Gastroesophageal sphincter (tissue), 4 donors: Measurements from ENCODE around the gene ZNF653. TPM values are rescaled to one million over a fixed set of nuclear protein-coding genes. Genes with fewer than 3 reads are reported as not detected.
A peak's percentile ranks its signal among the peaks of the same experiment; 100 is the strongest.

Experiments used
- ATAC-seq: fragments of 150-250 bp; one replicate; pipeline ENCODE4 v1.9.1; 2016; ENCODE audit warnings: mild to moderate bottlenecking, moderate library complexity
- H3K27ac ChIP-seq, 4 donors: fragments of 200-600 bp; sonication (generic) in 3 of 4; 1 replicate in 3 of 4; 2 replicates in 1 of 4; pipeline ENCODE4 v1.5.1; 2016 to 2019
- H3K27me3 ChIP-seq: fragments of 200-600 bp; sonication (generic); one replicate; pipeline ENCODE4 v1.5.1; 2019
- H3K36me3 ChIP-seq, 2 donors: fragments of 200-600 bp; sonication (generic); one replicate each; pipeline ENCODE4 v1.5.1; 2019; ENCODE audit warnings: control low read depth in 1 of 2
- H3K4me1 ChIP-seq, 3 donors: fragments of 200-600 bp; sonication (generic); 1 replicate in 2 of 3; 2 replicates in 1 of 3; pipeline ENCODE4 v1.5.1; 2016 to 2019; ENCODE audit warnings: control low read depth in 2 of 3
- H3K4me3 ChIP-seq, 2 donors: fragments of 200-600 bp; sonication (generic); one replicate each; pipeline ENCODE4 v1.5.1; 2019; ENCODE audit warnings: mild to moderate bottlenecking in 1 of 2, moderate library complexity in 1 of 2
- H3K9me3 ChIP-seq, 3 donors: fragments of 200-600 bp; sonication (generic); one replicate each; pipeline ENCODE4 v1.5.1; 2017 to 2019; ENCODE audit warnings: control low read depth in 2 of 3
- CTCF ChIP-seq, 4 experiments: fragments of 200-600 bp in 2 of 4; fragments of 450-650 bp in 2 of 4; sonication (generic) in 1 of 4; IDR thresholded peaks; one replicate each; pipeline ENCODE4 v1.5.1; 2017 to 2019; ENCODE audit warnings: antibody characterized with exemption in 4 of 4, mild to moderate bottlenecking in 2 of 4, moderate library complexity in 2 of 4
- EP300 ChIP-seq: sonication (generic); formaldehyde crosslinking; IDR thresholded peaks from one replicate; pipeline ENCODE4 v1.6.1; 2017; ENCODE audit warnings: antibody characterized with exemption, mild to moderate bottlenecking
- POLR2A ChIP-seq, 2 donors: fragments of 450-650 bp; IDR thresholded peaks; one replicate each; pipeline ENCODE4 v1.6.1; 2017; ENCODE audit warnings: antibody characterized with exemption in 2 of 2, mild to moderate bottlenecking in 2 of 2, moderate library complexity in 1 of 2
- POLR2AphosphoS5 ChIP-seq: sonication (generic); formaldehyde crosslinking; IDR thresholded peaks from one replicate; pipeline ENCODE4 v1.6.1; 2017; ENCODE audit warnings: antibody characterized with exemption
- WGBS, 2 donors: methylation state at CpG; one replicate each; pipeline ENCODE4 v1.1.5; 2018; ENCODE audit warnings: low coverage in 1 of 2; 5-methylcytosine and 5-hydroxymethylcytosine counted together
- total RNA-seq, 4 donors: library from RNA; depleted of rRNA; stranded (reverse); fragments of >200 nt; gene quantifications; one replicate each; pipeline ENCODE4 v1.1.0, GENCODE V29; 2016

Gene ZNF653
- total RNA-seq, 4 donors from 2014 or later: 5.1 to 20.4 (median 10.6) TPM

- ATAC-seq: peak; percentile 100
Measured at GRCh38 chr19:11528551-11529341, 23.1 kb upstream of the ZNF653 start, which contains the start of gene ECSIT. Gene ECSIT, minus strand, starts transcription at chr19:11529134. Its CDS starts 9,964 bp downstream, at chr19:11519170.

GRCh38 chr19:11519138-11519537 is 13.5 kb upstream of the ZNF653 start:
- ATAC-seq: no peak
- no peaks in the 10 kb centered on the region for H3K9me3 ChIP-seq
- TF ChIP-seq CTCF (IDR thresholded peaks at IDR 0.05): no peak
- no peak for TF ChIP-seq POLR2AphosphoS5
- TF ChIP-seq POLR2A (IDR thresholded peaks at IDR 0.05): no peak
- no peak for TF ChIP-seq EP300
- H3K27ac ChIP-seq: no peak overlapping the region
- H3K36me3 ChIP-seq: peaks cover 0 to 97% of the 10 kb centered on the region in 2 donors
- H3K4me1 ChIP-seq: no peaks in the 10 kb centered on the region
- no peaks in the 10 kb centered on the region for H3K27me3 ChIP-seq
- no peak overlapping the region for H3K4me3 ChIP-seq
- WGBS, 2 donors: 88 to 97% methylated on average over 3 to 5 of the region's 9 CpGs

More at GRCh38 chr19:11528551-11529341, 23.1 kb upstream of the ZNF653 start, which contains the start of gene ECSIT:
- H3K4me3 ChIP-seq: peak within 1 kb of the TSS; percentile 95 to 96
- H3K9me3 ChIP-seq: no peaks in the 10 kb centered on the region
- H3K4me1 ChIP-seq: peaks cover 0 to 37% (median 20%) of the 10 kb centered on the region in 3 donors
- peak within 1 kb of the TSS; percentile 80 to 92 (median 91) for H3K27ac ChIP-seq
- 0% methylated on average over 14 of the region's 47 CpGs; no CpG with 5 or more reads in 1 of the 2 donors for WGBS, 2 donors
- H3K27me3 ChIP-seq: no peaks in the 10 kb centered on the region
- TF ChIP-seq POLR2AphosphoS5 (peak; percentile 44), POLR2A (IDR thresholded peaks at IDR 0.05) (peak in 1 of 2 donors; percentile 5), EP300 (no peak), CTCF (IDR thresholded peaks at IDR 0.05) (no peak)
- peaks cover 0 to 26% of the 10 kb centered on the region in 2 donors for H3K36me3 ChIP-seq

- no peak for ATAC-seq
- Histone ChIP-seq H3K27ac (no peak overlapping the region), H3K9me3 (no peaks in the 10 kb centered on the region), H3K36me3 (peaks cover 0 to 98% of the 10 kb centered on the region in 2 donors), H3K27me3 (no peaks in the 10 kb centered on the region), H3K4me1 (no peaks in the 10 kb centered on the region), H3K4me3 (no peak overlapping the region)
- 90 to 100% methylated on average over 4 of the region's 20 CpGs for WGBS, 2 donors
- TF ChIP-seq CTCF (IDR thresholded peaks at IDR 0.05): no peak
- TF ChIP-seq POLR2AphosphoS5: no peak
- no peak for TF ChIP-seq POLR2A (IDR thresholded peaks at IDR 0.05)
- no peak for TF ChIP-seq EP300
Measured at GRCh38 chr19:11513946-11514345, 8.3 kb upstream of the ZNF653 start.

GRCh38 chr19:11510444-11510843 is 4.8 kb upstream of the ZNF653 start:
- Histone ChIP-seq H3K4me1 (peaks cover 0 to 11% (median 5%) of the 10 kb centered on the region in 3 donors), H3K27ac (no peak overlapping the region), H3K27me3 (no peaks in the 10 kb centered on the region), H3K4me3 (no peak overlapping the region), H3K9me3 (no peaks in the 10 kb centered on the region), H3K36me3 (peaks cover 0 to 75% of the 10 kb centered on the region in 2 donors)
- no peak for ATAC-seq
- no peak for TF ChIP-seq POLR2A (IDR thresholded peaks at IDR 0.05)
- TF ChIP-seq CTCF (IDR thresholded peaks at IDR 0.05): no peak
- 88 to 94% methylated on average over 6 to 7 of the region's 8 CpGs for WGBS, 2 donors
